ENCODE measurements around the gene CYP1A2. TPM values are rescaled to one million over a fixed set of nuclear protein-coding genes. Genes with fewer than 3 reads are reported as not detected.

Gene CYP1A2
- total and polyA plus RNA-seq, 9 of the 15 experiments (the other 6 are each of a cell fraction or from before 2014, with no cell fraction given), result not detected

GRCh38 chr15:74778599-74778970 lies 29.9 kb downstream of the CYP1A2 start:
- Histone ChIP-seq H3K9ac (ENCODE audit: insufficient read depth in 1 of 2, low read depth in 2 of 2, low read length in 2 of 2) (peak overlapping the region in 1 of 2 experiments; percentile 6; a peak in 1 of 4 replicates), H3K27me3 (ENCODE audit: control insufficient read depth in 2 of 2, insufficient read depth in 2 of 2, low read length in 2 of 2) (no peaks in the 10 kb centered on the region), H4K20me1 (replicated peaks; ENCODE audit: control insufficient read depth, insufficient read depth, low read length) (no peaks in the 10 kb centered on the region; the same call in 1 of the 2 replicates), H3K36me3 (ENCODE audit: control insufficient read depth, insufficient read depth, low read length) (no peaks in the 10 kb centered on the region), H3K9me1 (ENCODE audit: control insufficient read depth, insufficient read depth, low read length) (peaks cover 4% of the 10 kb centered on the region), H3K9me3 (replicated peaks; ENCODE audit: control insufficient read depth, insufficient read depth, low read depth, low read length) (no peaks in the 10 kb centered on the region), H2AFZ (ENCODE audit: low read depth, low read length) (no peak overlapping the region), H3K4me3 (no peak overlapping the region), H3K4me2 (ENCODE audit: insufficient read depth, low read length) (no peak overlapping the region), H3K79me2 (ENCODE audit: control insufficient read depth, insufficient read depth, low read length) (peaks cover 16% of the 10 kb centered on the region), H3K27ac (ENCODE audit: extremely low read depth, low read depth, low read length) (no peak overlapping the region), H3K4me1 (replicated peaks in 1 of 2; ENCODE audit: control insufficient read depth in 2 of 2, insufficient read depth in 2 of 2, low read length in 2 of 2) (peaks cover 37 to 56% of the 10 kb centered on the region in 2 experiments)
- ChIA-PET POLR2A (interaction anchor here (0.6 to 1.7 kb wide), 3 partner anchors 8 to 409 kb away, joined by 3 to 8 read pairs (median 3); no protein-coding TSS in a partner anchor), CTCF (ENCODE audit: low intra/inter-chr PET ratio) (interaction anchor here (0.7 to 1.1 kb wide), 2 partner anchors 22 to 1385 kb away, joined by 3 read pairs; no protein-coding TSS in a partner anchor)
- in situ Hi-C loops (cut with MboI), result no loop called here
- WGBS (ENCODE audit: insufficient coverage, low coverage, missing lambda C conversion rate), result 13% methylated on average over 5 of the region's 5 CpGs
- FAIRE-seq, result peak; percentile 72
- intact Hi-C loops (cut with micrococcal nuclease), result loop anchor here (10.0 kb wide), 1 partner anchor 426 kb away; the partner anchor contains the start of gene C15orf39
- BruUV-seq (replicated peaks), result no TSS peak
- DNase-seq (ENCODE audit: extremely low read depth in 1 of 4, low spot score in 3 of 4), result peak in 3 of 4 experiments; percentile 47 to 62 (median 50)
- no peak for ATAC-seq
- TF ChIP-seq PTTG1 (tag; IDR thresholded peaks at IDR 0.05; ENCODE audit: low read depth) (no peak), ZBTB7A (IDR thresholded peaks at IDR 0.05; ENCODE audit: borderline replicate concordance, control insufficient read depth, low read depth, low read length) (peak; percentile 65; the same call in 1 of the 2 replicates), XRCC3 (IDR thresholded peaks at IDR 0.05) (no peak), KDM4B (IDR thresholded peaks at IDR 0.05; ENCODE audit: borderline replicate concordance in 2 of 2, low read depth in 1 of 2) (no peak), SIN3A (IDR thresholded peaks at IDR 0.05; ENCODE audit: borderline replicate concordance in 2 of 2, control insufficient read depth in 1 of 2, low read depth in 2 of 2, low read length in 2 of 2) (no peak), NEUROD1 (IDR thresholded peaks at IDR 0.05; ENCODE audit: borderline replicate concordance, low read depth, low read length, partially characterized antibody) (no peak), ZNF395 (CRISPR knock-in tag; IDR thresholded peaks at IDR 0.05) (no peak), ZNF586 (CRISPR knock-in tag; conservative IDR thresholded peaks at IDR 0.05) (no peak), COPS2 (conservative IDR thresholded peaks at IDR 0.05) (no peak), ZFP30 (CRISPR knock-in tag; IDR thresholded peaks at IDR 0.05; ENCODE audit: borderline replicate concordance) (no peak)
- TF ChIP-seq, protein P1, sequence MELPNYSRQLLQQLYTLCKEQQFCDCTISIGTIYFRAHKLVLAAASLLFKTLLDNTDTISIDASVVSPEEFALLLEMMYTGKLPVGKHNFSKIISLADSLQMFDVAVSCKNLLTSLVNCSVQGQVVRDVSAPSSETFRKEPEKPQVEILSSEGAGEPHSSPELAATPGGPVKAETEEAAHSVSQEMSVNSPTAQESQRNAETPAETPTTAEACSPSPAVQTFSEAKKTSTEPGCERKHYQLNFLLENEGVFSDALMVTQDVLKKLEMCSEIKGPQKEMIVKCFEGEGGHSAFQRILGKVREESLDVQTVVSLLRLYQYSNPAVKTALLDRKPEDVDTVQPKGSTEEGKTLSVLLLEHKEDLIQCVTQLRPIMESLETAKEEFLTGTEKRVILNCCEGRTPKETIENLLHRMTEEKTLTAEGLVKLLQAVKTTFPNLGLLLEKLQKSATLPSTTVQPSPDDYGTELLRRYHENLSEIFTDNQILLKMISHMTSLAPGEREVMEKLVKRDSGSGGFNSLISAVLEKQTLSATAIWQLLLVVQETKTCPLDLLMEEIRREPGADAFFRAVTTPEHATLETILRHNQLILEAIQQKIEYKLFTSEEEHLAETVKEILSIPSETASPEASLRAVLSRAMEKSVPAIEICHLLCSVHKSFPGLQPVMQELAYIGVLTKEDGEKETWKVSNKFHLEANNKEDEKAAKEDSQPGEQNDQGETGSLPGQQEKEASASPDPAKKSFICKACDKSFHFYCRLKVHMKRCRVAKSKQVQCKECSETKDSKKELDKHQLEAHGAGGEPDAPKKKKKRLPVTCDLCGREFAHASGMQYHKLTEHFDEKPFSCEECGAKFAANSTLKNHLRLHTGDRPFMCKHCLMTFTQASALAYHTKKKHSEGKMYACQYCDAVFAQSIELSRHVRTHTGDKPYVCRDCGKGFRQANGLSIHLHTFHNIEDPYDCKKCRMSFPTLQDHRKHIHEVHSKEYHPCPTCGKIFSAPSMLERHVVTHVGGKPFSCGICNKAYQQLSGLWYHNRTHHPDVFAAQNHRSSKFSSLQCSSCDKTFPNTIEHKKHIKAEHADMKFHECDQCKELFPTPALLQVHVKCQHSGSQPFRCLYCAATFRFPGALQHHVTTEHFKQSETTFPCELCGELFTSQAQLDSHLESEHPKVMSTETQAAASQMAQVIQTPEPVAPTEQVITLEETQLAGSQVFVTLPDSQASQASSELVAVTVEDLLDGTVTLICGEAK (IDR thresholded peaks at IDR 0.05), result no peak
- TF ChIP-seq, protein P1 (CRISPR knock-in tag; IDR thresholded peaks at IDR 0.05), result no peak

Measured in K562 (cell line).